Measurements from ENCODE around the gene SSBP2. TPM values are rescaled to one million over a fixed set of nuclear protein-coding genes. Genes with fewer than 3 reads are reported as not detected.
"Not testable (repeated sequence)": the region's sequence is repeated elsewhere in the genome, so short reads cannot be mapped to it uniquely, and the experiment has no call there.

The SSBP2 gene
- total and polyA plus RNA-seq, 7 donors, result 9.9 to 89.2 (median 68.7) TPM

DNA sequence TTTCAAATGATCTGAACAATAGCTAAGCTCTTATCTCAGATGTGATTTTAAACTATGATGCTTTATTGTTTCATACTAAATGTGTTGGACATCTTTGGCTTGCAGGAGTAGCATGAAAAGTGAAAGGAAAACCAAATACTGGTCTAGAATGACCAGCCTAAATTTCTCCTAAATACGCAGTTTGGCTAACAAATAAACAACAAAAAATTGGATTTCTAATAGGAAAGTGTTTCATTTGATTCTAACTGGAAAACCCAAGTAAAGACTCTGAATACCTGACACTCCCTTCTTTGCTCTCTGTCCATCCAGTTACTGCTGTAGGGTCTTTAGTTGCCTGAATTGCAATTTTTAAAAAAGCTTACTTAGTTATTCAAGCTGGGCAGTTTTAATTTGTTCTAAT, 245.2 kb downstream of the SSBP2 start:
- H3K4me3 ChIP-seq, result peak overlapping the region in 1 of 4 donors; percentile 4
- 72 to 78% methylated on average over 1 of the region's 1 CpG for WGBS, 2 donors
- DNase-seq, result no peak
- H3K27ac ChIP-seq, result peak overlapping the region in 3 of 4 donors; percentile 20 to 63 (median 31)
- H3K9me3 ChIP-seq, result no peaks in the 10 kb centered on the region
- H3K4me1 ChIP-seq, result peaks cover 0 to 22% (median 3%) of the 10 kb centered on the region in 4 donors
- no peaks in the 10 kb centered on the region for H3K27me3 ChIP-seq
- intact Hi-C loops (cut with DNase I), result loop anchor here (2.0 to 5.0 kb wide), 5 partner anchors 78 to 661 kb away; partner anchors contain the start of genes ATG10 and SSBP2
- TF ChIP-seq, protein P1, sequence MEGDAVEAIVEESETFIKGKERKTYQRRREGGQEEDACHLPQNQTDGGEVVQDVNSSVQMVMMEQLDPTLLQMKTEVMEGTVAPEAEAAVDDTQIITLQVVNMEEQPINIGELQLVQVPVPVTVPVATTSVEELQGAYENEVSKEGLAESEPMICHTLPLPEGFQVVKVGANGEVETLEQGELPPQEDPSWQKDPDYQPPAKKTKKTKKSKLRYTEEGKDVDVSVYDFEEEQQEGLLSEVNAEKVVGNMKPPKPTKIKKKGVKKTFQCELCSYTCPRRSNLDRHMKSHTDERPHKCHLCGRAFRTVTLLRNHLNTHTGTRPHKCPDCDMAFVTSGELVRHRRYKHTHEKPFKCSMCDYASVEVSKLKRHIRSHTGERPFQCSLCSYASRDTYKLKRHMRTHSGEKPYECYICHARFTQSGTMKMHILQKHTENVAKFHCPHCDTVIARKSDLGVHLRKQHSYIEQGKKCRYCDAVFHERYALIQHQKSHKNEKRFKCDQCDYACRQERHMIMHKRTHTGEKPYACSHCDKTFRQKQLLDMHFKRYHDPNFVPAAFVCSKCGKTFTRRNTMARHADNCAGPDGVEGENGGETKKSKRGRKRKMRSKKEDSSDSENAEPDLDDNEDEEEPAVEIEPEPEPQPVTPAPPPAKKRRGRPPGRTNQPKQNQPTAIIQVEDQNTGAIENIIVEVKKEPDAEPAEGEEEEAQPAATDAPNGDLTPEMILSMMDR (IDR thresholded peaks at IDR 0.05), result no peak
- TF ChIP-seq EP300 (IDR thresholded peaks at IDR 0.05) (no peak), POLR2A (IDR thresholded peaks at IDR 0.05) (no peak), POLR2AphosphoS5 (IDR thresholded peaks at IDR 0.05) (no peak)
- H3K36me3 ChIP-seq, result no peaks in the 10 kb centered on the region

DNA sequence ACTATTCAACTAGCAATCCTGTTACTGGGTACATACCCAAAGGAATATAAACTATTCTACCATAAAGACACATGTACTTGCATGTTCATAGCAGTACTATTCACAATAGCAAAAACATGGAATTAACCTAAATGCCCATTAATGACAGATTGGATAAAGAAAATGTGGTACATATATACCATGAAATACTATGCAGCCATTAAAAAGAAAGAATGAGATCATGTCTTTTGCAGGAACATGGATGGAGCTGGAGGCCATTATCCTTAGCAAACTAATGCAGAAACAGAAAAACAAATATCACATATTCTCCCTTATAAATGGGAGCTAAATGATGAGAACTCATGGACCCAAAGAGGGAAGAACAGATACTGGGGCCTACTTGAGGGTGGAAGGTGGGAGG, 247.3 kb downstream of the SSBP2 start:
- not testable (repeated sequence) for DNase-seq, H3K36me3 ChIP-seq, H3K27me3 ChIP-seq, H3K4me3 ChIP-seq, H3K27ac ChIP-seq, H3K9me3 ChIP-seq
- H3K4me1 ChIP-seq, result peaks cover 0 to 16% (median 3%) of the 10 kb centered on the region in 4 donors
- intact Hi-C loops (cut with DNase I), result loop anchor here (2.0 kb wide), 1 partner anchor 663 kb away; no protein-coding TSS in a partner anchor

DNA sequence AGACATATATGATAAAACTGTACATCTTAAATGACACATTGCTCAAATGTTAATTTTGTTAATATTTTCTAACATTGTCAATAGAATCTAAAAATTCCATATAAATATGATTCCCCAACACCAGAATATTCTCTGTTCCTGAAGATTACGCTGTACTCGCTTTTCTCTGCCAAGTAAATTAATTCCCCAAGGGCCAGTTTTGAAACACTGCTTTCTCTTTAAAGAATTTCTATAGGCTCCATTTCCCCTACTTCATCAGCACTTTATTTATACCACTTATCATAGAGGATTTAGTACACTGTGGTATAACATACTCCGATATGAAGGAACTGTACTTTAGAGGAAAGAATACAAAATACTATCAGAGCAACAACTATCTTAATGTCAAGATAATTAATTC, 255.6 kb downstream of the SSBP2 start:
- 95 to 97% methylated on average over 3 of the region's 3 CpGs for WGBS, 2 donors

DNA sequence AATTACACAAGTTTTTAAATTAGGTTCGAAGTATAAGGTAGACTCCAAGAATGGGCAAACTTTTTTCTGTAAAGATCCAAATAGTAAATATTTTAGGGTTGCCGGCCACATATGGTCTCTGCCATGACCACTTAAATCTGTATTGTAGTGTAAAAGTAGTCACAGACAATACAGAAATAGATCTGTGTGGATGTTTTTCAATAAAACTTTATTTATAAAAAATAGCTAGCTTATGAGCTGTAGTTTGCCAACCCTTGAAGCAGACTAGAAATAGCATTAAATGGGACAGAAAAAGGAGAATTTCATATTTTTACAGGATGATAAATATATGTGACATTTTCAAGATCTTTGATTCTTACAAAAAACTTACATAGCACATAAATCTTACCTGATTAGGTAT, 262.0 kb downstream of the SSBP2 start:
- no peak for DNase-seq
- no peak overlapping the region for H3K4me3 ChIP-seq
- no peaks in the 10 kb centered on the region for H3K9me3 ChIP-seq
- 98 to 100% methylated on average over 2 of the region's 2 CpGs for WGBS, 2 donors
- no peak overlapping the region for H3K27ac ChIP-seq
- no peaks in the 10 kb centered on the region for H3K4me1 ChIP-seq
- intact Hi-C loops (cut with DNase I), result no loop called here
- H3K36me3 ChIP-seq, result no peaks in the 10 kb centered on the region
- TF ChIP-seq POLR2A (IDR thresholded peaks at IDR 0.05) (no peak), POLR2AphosphoS5 (IDR thresholded peaks at IDR 0.05) (no peak), EP300 (IDR thresholded peaks at IDR 0.05) (no peak)
- TF ChIP-seq, protein P1 (IDR thresholded peaks at IDR 0.05), result no peak
- no peaks in the 10 kb centered on the region for H3K27me3 ChIP-seq

More for the DNA sequence above, 255.6 kb downstream of the SSBP2 start:
- Histone ChIP-seq H3K9me3 (no peaks in the 10 kb centered on the region), H3K27me3 (no peaks in the 10 kb centered on the region), H3K27ac (no peak overlapping the region), H3K4me3 (no peak overlapping the region), H3K36me3 (no peaks in the 10 kb centered on the region), H3K4me1 (no peaks in the 10 kb centered on the region)
- no peak for DNase-seq
- intact Hi-C loops (cut with DNase I), result no loop called here
- no peak for TF ChIP-seq EP300 (IDR thresholded peaks at IDR 0.05)
- no peak for TF ChIP-seq POLR2A (IDR thresholded peaks at IDR 0.05)
- TF ChIP-seq, protein P1 (IDR thresholded peaks at IDR 0.05), result no peak
- no peak for TF ChIP-seq POLR2AphosphoS5 (IDR thresholded peaks at IDR 0.05)

DNA sequence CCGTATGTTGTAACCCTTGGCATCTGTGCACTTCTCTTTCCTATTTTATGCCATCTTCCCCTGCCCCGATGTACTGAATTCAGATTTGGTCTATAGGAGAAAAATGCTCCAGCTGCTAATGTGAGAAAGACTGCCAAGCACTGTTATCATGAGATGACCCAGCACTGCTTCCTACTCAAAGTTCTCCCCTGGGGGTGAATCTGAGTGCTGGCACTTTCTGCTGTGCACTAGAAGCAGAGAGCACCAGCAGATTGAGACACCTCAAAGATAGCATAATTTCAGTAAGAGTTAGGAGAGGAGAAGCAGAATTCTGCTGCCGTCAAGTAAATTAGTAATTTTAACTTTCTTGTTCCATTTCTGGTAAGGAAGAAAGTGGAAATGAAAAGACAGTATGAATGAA, 264.2 kb downstream of the SSBP2 start:
- H3K4me3 ChIP-seq, result no peak overlapping the region
- intact Hi-C loops (cut with DNase I), result no loop called here
- H3K4me1 ChIP-seq, result no peaks in the 10 kb centered on the region
- WGBS, 2 donors, result 89 to 94% methylated on average over 3 of the region's 3 CpGs
- H3K36me3 ChIP-seq, result no peaks in the 10 kb centered on the region
- no peaks in the 10 kb centered on the region for H3K9me3 ChIP-seq
- no peak overlapping the region for H3K27ac ChIP-seq
- TF ChIP-seq POLR2A (IDR thresholded peaks at IDR 0.05) (no peak), EP300 (IDR thresholded peaks at IDR 0.05) (no peak), POLR2AphosphoS5 (IDR thresholded peaks at IDR 0.05) (no peak)
- TF ChIP-seq, protein P1 (IDR thresholded peaks at IDR 0.05), result no peak
- no peak for DNase-seq
- no peaks in the 10 kb centered on the region for H3K27me3 ChIP-seq
